ENCODE measurements around the gene LAPTM5. TPM values are rescaled to one million over a fixed set of nuclear protein-coding genes. Genes with fewer than 3 reads are reported as not detected.

LAPTM5 gene
- total and polyA plus RNA-seq, 2 donors (not counting 3 experiments of a cell fraction or from before 2014, with no cell fraction given), result 83.4 to 95.2 TPM

DNA sequence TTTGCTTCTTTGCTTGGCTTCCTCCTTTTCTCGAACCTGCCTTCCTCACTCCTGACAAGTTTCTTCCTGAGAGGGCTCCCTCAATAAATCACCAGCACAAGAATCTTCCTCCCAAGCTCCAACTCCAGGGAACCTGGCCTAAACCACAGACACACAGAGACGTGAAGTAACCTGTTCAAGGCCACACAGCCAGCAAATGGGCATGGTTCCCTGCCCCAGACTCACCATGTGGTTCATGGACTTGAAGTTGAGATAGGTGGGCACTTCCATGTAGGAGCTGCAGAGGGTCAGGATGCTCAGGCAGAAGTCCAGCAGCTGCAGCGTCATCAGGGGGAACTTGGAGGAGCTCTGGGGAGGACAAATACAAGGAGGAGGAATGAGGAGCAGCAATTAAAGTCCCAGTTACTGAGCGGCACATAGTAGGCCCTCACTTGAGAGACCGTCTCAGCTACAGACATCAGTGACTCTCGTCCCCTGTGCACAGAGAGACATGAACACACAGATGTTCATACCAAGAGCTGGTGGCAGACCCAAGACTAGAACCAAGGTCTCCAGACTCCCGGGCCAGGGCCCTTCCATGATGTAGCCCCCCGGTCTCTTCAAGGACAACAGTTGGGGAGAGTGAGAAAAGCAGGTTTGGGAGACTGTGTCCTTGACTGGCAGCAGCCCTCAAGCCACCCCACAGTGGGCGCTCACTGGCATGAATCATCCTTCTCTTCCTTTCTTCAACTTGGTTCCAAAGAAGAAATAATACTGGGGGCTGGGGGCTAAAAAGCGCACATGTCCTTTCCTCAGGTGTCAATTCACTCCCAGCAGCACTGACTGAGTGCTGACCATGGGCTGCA lies 18.6 kb downstream of the LAPTM5 start:
- Histone ChIP-seq H3K9ac (replicated peaks; ENCODE audit: extremely low read depth, insufficient read depth, low read length) (no peak overlapping the region), H3K79me2 (ENCODE audit: control insufficient read depth, insufficient read depth, low read length) (no peaks in the 10 kb centered on the region), H3K9me1 (replicated peaks; ENCODE audit: control insufficient read depth, extremely low read depth, insufficient read depth, low read length) (no peaks in the 10 kb centered on the region), H3K9me3 (replicated peaks; ENCODE audit: control insufficient read depth, insufficient read depth, low read length) (no peaks in the 10 kb centered on the region), H2AFZ (ENCODE audit: low read depth, low read length) (no peak overlapping the region), H3K27me3 (ENCODE audit: control insufficient read depth in 2 of 2, insufficient read depth in 2 of 2, low read length in 2 of 2) (no peaks in the 10 kb centered on the region), H3K36me3 (ENCODE audit: control insufficient read depth in 2 of 2, extremely low read depth in 1 of 2, insufficient read depth in 2 of 2, low read length in 2 of 2) (peaks cover 2 to 3% of the 10 kb centered on the region in 2 experiments), H3K4me3 (replicated peaks in 1 of 3; ENCODE audit: insufficient read depth in 1 of 3, low read depth in 1 of 3, low read length in 3 of 3) (no peak overlapping the region), H3K4me2 (ENCODE audit: insufficient read depth, low read length) (no peak overlapping the region), H3K4me1 (ENCODE audit: control insufficient read depth, extremely low read depth, insufficient read depth, low read length) (peaks cover 12% of the 10 kb centered on the region), H3K27ac (ENCODE audit: insufficient read depth, low read depth, low read length) (no peak overlapping the region), H4K20me1 (replicated peaks; ENCODE audit: control insufficient read depth, extremely low read depth, insufficient read depth, low read length) (no peaks in the 10 kb centered on the region)
- FAIRE-seq, result no peak
- POLR2A ChIA-PET, result no interaction called here
- CTCF ChIA-PET, result interaction anchor here (1.0 to 1.1 kb wide), 2 partner anchors 19 to 41 kb away, joined by 4 to 5 read pairs; no protein-coding TSS in a partner anchor
- no TSS peak for BruUV-seq (replicated peaks)
- intact Hi-C loops (cut with micrococcal nuclease) (no loop called here), dilution Hi-C loops (cut with MboI; ENCODE audit: extremely low pct_ligation_motif_present, low sequenced_read_pairs) (no loop called here)
- no peak for DNase-seq (ENCODE audit: low read depth, low spot score)
- no peak for TF ChIP-seq JUN (IDR thresholded peaks at IDR 0.05; ENCODE audit: borderline replicate concordance, insufficient read depth, insufficient read length, low read depth)
- no peak for TF ChIP-seq EZH2 (IDR thresholded peaks at IDR 0.05; ENCODE audit: borderline replicate concordance, low read depth, low read length, severe bottlenecking)
- TF ChIP-seq POLR2AphosphoS5 (IDR thresholded peaks at IDR 0.05; ENCODE audit: insufficient read depth, low read depth, low read length), result no peak
- TF ChIP-seq FOS (IDR thresholded peaks at IDR 0.05; ENCODE audit: borderline replicate concordance, insufficient read depth, low read length), result no peak
- TF ChIP-seq POLR2A (IDR thresholded peaks at IDR 0.05; ENCODE audit: low read depth, low read length), result no peak
- TF ChIP-seq, protein P1, sequence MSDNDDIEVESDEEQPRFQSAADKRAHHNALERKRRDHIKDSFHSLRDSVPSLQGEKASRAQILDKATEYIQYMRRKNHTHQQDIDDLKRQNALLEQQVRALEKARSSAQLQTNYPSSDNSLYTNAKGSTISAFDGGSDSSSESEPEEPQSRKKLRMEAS (IDR thresholded peaks at IDR 0.05; ENCODE audit: insufficient read depth, insufficient read length), result no peak
- no peak for TF ChIP-seq GATA2 (IDR thresholded peaks at IDR 0.05; ENCODE audit: insufficient read depth, insufficient read length, low read depth, low read length)
- TF ChIP-seq, protein P2, sequence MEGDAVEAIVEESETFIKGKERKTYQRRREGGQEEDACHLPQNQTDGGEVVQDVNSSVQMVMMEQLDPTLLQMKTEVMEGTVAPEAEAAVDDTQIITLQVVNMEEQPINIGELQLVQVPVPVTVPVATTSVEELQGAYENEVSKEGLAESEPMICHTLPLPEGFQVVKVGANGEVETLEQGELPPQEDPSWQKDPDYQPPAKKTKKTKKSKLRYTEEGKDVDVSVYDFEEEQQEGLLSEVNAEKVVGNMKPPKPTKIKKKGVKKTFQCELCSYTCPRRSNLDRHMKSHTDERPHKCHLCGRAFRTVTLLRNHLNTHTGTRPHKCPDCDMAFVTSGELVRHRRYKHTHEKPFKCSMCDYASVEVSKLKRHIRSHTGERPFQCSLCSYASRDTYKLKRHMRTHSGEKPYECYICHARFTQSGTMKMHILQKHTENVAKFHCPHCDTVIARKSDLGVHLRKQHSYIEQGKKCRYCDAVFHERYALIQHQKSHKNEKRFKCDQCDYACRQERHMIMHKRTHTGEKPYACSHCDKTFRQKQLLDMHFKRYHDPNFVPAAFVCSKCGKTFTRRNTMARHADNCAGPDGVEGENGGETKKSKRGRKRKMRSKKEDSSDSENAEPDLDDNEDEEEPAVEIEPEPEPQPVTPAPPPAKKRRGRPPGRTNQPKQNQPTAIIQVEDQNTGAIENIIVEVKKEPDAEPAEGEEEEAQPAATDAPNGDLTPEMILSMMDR (IDR thresholded peaks at IDR 0.05; ENCODE audit: extremely low read depth in 1 of 2, insufficient read depth in 1 of 2, low read depth in 1 of 2, low read length in 2 of 2), result no peak
- no peak for TF ChIP-seq MYC (IDR thresholded peaks at IDR 0.05; ENCODE audit: low read depth, low read length)
